ENCODE results near the gene NEDD4L. TPM values are rescaled to one million over a fixed set of nuclear protein-coding genes. Genes with fewer than 3 reads are reported as not detected.

Gene NEDD4L
- total RNA-seq, 2 experiments from 2014 or later: 11.2 to 13.7 TPM

- Mint-ChIP-seq H3K27ac (no peak overlapping the region), H3K4me3 (no peak overlapping the region), H3K4me1 (ENCODE audit: low read depth) (no peaks in the 10 kb centered on the region), H3K9me3 (no peaks in the 10 kb centered on the region), H3K36me3 (ENCODE audit: low read depth) (no peaks in the 10 kb centered on the region), H3K27me3 (peaks cover 9% of the 10 kb centered on the region)
- H3K9me3 ChIP-seq (ENCODE audit: control insufficient read depth in 1 of 2, insufficient read depth in 1 of 2, low read length in 2 of 2): no peaks in the 10 kb centered on the region
- no peaks in the 10 kb centered on the region for H3K27me3 ChIP-seq (ENCODE audit: control insufficient read depth in 1 of 2, insufficient read depth in 2 of 2, low read length in 2 of 2)
- no peak overlapping the region for H3K27ac ChIP-seq (ENCODE audit: low read depth in 1 of 2, low read length in 2 of 2)
- ChIA-PET CTCF (no interaction called here), POLR2A (no interaction called here)
- H3K4me1 ChIP-seq (ENCODE audit: insufficient read depth, low read length): no peaks in the 10 kb centered on the region
- no peak for TF ChIP-seq CTCF (IDR thresholded peaks at IDR 0.05)
- ATAC-seq (ENCODE audit: poor library complexity) (no peak), DNase-seq (no peak)
- no peaks in the 10 kb centered on the region for H3K36me3 ChIP-seq (ENCODE audit: insufficient read depth, low read length)
- intact Hi-C loops (cut with DNase I, micrococcal nuclease): no loop called here
- no peak overlapping the region for H3K4me3 ChIP-seq (ENCODE audit: low read length)
Measured at GRCh38 chr18:58021504-58021903, 22.5 kb upstream of the NEDD4L start.

GRCh38 chr18:58023108-58023507, 20.9 kb upstream of the NEDD4L start:
- Histone ChIP-seq H3K9me3 (ENCODE audit: control insufficient read depth in 1 of 2, insufficient read depth in 1 of 2, low read length in 2 of 2) (no peaks in the 10 kb centered on the region), H3K4me3 (ENCODE audit: low read length) (no peak overlapping the region), H3K27ac (ENCODE audit: low read depth in 1 of 2, low read length in 2 of 2) (no peak overlapping the region), H3K36me3 (ENCODE audit: insufficient read depth, low read length) (no peaks in the 10 kb centered on the region), H3K27me3 (ENCODE audit: control insufficient read depth in 1 of 2, insufficient read depth in 2 of 2, low read length in 2 of 2) (no peaks in the 10 kb centered on the region), H3K4me1 (ENCODE audit: insufficient read depth, low read length) (no peaks in the 10 kb centered on the region)
- no peak for DNase-seq
- Mint-ChIP-seq H3K36me3 (ENCODE audit: low read depth) (no peaks in the 10 kb centered on the region), H3K27me3 (peaks cover 9% of the 10 kb centered on the region), H3K4me3 (no peak overlapping the region), H3K4me1 (ENCODE audit: low read depth) (no peaks in the 10 kb centered on the region), H3K9me3 (no peaks in the 10 kb centered on the region), H3K27ac (no peak overlapping the region)
- no peak for TF ChIP-seq CTCF (IDR thresholded peaks at IDR 0.05)
- CTCF ChIA-PET: no interaction called here
- POLR2A ChIA-PET: no interaction called here
- ATAC-seq (ENCODE audit: poor library complexity): no peak
- intact Hi-C loops (cut with DNase I, micrococcal nuclease): no loop called here

GRCh38 chr18:58024139-58024538, 19.9 kb upstream of the NEDD4L start:
- Mint-ChIP-seq H3K9me3 (no peaks in the 10 kb centered on the region), H3K36me3 (ENCODE audit: low read depth) (no peaks in the 10 kb centered on the region), H3K27ac (no peak overlapping the region), H3K27me3 (peaks cover 5% of the 10 kb centered on the region), H3K4me1 (ENCODE audit: low read depth) (no peaks in the 10 kb centered on the region), H3K4me3 (no peak overlapping the region)
- Histone ChIP-seq H3K4me3 (ENCODE audit: low read length) (no peak overlapping the region), H3K36me3 (ENCODE audit: insufficient read depth, low read length) (no peaks in the 10 kb centered on the region), H3K9me3 (ENCODE audit: control insufficient read depth in 1 of 2, insufficient read depth in 1 of 2, low read length in 2 of 2) (no peaks in the 10 kb centered on the region), H3K27me3 (ENCODE audit: control insufficient read depth in 1 of 2, insufficient read depth in 2 of 2, low read length in 2 of 2) (no peaks in the 10 kb centered on the region), H3K27ac (ENCODE audit: low read depth in 1 of 2, low read length in 2 of 2) (no peak overlapping the region), H3K4me1 (ENCODE audit: insufficient read depth, low read length) (no peaks in the 10 kb centered on the region)
- ChIA-PET POLR2A (no interaction called here), CTCF (interaction anchor here (0.9 kb wide), 1 partner anchor 80 kb away, joined by 3 read pairs; no protein-coding TSS in a partner anchor)
- intact Hi-C loops (cut with DNase I, micrococcal nuclease): no loop called here
- ATAC-seq (ENCODE audit: poor library complexity): no peak
- DNase-seq: no peak
- TF ChIP-seq CTCF (IDR thresholded peaks at IDR 0.05): no peak

Data from CD4-positive, alpha-beta T cell (primary cell).